Nephron (organoid): ENCODE data around the gene C5orf46.
"Not testable (repeated sequence)": the region's sequence is repeated elsewhere in the genome, so short reads cannot be mapped to it uniquely, and the experiment has no call there.

ENCODE experiments used
- H3K27ac Mint-ChIP-seq, 3 experiments: 2 replicates each; pipeline ENCODE4 v1.8.0; 2020; ENCODE audit warnings: mixed read lengths in 3 of 3, mild to moderate bottlenecking in 2 of 3, moderate library complexity in 1 of 3
- H3K27me3 Mint-ChIP-seq: 2 replicates; pipeline ENCODE4 v1.8.0; 2021; ENCODE audit warnings: low read depth, mild to moderate bottlenecking, moderate library complexity, mixed read lengths
- H3K36me3 Mint-ChIP-seq: 2 replicates; pipeline ENCODE4 v1.8.0; 2020; ENCODE audit warnings: low read depth, mixed read lengths
- H3K4me1 Mint-ChIP-seq: 2 replicates; pipeline ENCODE4 v1.8.0; 2020; ENCODE audit warnings: mixed read lengths
- H3K4me3 Mint-ChIP-seq, 3 experiments: 2 replicates each; pipeline ENCODE4 v1.8.0; 2020; ENCODE audit warnings: mild to moderate bottlenecking in 3 of 3, mixed read lengths in 3 of 3, moderate library complexity in 2 of 3
- H3K9me3 Mint-ChIP-seq: 2 replicates; pipeline ENCODE4 v1.8.0; 2020; ENCODE audit warnings: mixed read lengths
- TF ChIP-seq, protein P1 (sequence below), 3 experiments: fragments of 200-600 bp; sonication (generic); IDR thresholded peaks; one replicate each; pipeline ENCODE4 v1.5.0; 2021; ENCODE audit warnings: antibody characterized with exemption in 3 of 3; ENCODE audit not compliant: unreplicated experiment in 3 of 3

Gene C5orf46

DNA sequence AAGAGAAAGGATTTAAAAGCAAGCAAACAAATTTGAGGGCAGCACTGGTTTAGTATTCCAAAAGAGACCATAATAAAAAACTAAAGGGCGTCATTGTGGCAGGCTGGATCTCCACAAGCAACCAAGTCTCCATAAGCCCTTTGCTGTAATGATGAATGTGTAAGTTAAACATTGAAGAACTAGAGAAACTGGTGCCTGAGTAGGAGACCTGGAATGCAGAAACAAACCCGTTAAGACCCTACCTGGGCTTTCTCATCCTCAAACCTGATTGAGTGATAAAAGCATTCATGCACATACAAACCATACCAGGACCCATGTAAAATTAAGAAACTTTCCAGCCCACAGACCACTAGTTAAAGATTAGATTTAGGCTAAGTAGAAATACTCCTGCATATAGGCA lies 29.7 kb downstream of the C5orf46 start:
- Mint-ChIP-seq H3K4me3 (no peak overlapping the region), H3K9me3 (no peaks in the 10 kb centered on the region), H3K4me1 (no peaks in the 10 kb centered on the region), H3K27ac (peak overlapping the region; percentile 32 to 85 (median 55)), H3K27me3 (peaks cover 32% of the 10 kb centered on the region), H3K36me3 (no peaks in the 10 kb centered on the region)
- TF ChIP-seq, protein P1, sequence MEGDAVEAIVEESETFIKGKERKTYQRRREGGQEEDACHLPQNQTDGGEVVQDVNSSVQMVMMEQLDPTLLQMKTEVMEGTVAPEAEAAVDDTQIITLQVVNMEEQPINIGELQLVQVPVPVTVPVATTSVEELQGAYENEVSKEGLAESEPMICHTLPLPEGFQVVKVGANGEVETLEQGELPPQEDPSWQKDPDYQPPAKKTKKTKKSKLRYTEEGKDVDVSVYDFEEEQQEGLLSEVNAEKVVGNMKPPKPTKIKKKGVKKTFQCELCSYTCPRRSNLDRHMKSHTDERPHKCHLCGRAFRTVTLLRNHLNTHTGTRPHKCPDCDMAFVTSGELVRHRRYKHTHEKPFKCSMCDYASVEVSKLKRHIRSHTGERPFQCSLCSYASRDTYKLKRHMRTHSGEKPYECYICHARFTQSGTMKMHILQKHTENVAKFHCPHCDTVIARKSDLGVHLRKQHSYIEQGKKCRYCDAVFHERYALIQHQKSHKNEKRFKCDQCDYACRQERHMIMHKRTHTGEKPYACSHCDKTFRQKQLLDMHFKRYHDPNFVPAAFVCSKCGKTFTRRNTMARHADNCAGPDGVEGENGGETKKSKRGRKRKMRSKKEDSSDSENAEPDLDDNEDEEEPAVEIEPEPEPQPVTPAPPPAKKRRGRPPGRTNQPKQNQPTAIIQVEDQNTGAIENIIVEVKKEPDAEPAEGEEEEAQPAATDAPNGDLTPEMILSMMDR (IDR thresholded peaks at IDR 0.05; ENCODE audit: unreplicated experiment in 3 of 3): no peak

DNA sequence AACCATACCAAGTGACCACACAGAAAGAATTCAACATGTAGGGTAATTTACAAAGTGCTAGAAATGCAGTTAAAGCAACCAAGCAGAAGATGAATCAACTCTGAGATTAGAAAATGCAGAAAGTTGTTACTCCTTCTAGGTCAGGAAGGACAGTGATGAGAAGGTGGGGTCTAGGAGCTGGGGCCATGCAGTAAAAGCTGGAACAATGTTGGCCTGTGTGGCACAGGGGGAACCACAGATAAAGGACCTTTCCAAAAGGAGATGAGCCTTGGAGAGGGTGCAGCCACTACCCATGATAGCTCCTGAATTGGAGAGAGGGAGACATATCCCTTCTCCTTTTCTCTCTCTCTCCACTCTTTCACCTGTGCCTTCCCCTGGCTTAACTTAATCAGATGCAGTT lies 30.2 kb downstream of the C5orf46 start:
- Mint-ChIP-seq H3K27me3 (peaks cover 37% of the 10 kb centered on the region), H3K9me3 (no peaks in the 10 kb centered on the region), H3K4me1 (no peaks in the 10 kb centered on the region), H3K4me3 (no peak overlapping the region), H3K36me3 (no peaks in the 10 kb centered on the region), H3K27ac (peak overlapping the region; percentile 32 to 85 (median 55))
- TF ChIP-seq, protein P1 (IDR thresholded peaks at IDR 0.05; ENCODE audit: unreplicated experiment in 3 of 3): no peak

DNA sequence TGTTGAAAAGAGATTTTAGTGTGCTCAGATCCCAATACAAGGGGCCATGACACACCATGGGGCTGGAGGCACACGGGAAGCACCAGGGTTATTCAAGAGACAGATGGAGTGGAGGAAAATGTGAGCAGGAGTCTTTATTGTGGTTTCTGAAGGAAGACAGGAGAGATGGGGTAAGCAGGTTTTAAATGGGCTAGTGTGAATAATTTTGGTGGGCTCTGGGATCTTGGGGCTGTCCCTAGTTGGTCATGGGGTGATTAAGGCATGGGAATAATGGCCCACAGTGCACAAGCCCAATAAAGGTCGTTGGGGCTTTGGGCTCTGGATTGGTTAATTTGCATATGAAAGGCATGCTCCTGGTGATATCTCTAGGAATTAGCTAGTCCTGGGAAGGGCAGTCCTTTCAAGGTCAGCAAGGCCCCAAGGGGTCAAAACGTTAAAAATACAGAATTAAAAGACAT lies 31.4 kb downstream of the C5orf46 start:
- Mint-ChIP-seq H3K9me3 (no peaks in the 10 kb centered on the region), H3K36me3 (no peaks in the 10 kb centered on the region), H3K27ac (peak overlapping the region in 1 of 3 experiments; percentile 19), H3K4me3 (no peak overlapping the region), H3K27me3 (peaks cover 48% of the 10 kb centered on the region), H3K4me1 (no peaks in the 10 kb centered on the region)
- TF ChIP-seq, protein P1 (IDR thresholded peaks at IDR 0.05; ENCODE audit: unreplicated experiment in 3 of 3): no peak

DNA sequence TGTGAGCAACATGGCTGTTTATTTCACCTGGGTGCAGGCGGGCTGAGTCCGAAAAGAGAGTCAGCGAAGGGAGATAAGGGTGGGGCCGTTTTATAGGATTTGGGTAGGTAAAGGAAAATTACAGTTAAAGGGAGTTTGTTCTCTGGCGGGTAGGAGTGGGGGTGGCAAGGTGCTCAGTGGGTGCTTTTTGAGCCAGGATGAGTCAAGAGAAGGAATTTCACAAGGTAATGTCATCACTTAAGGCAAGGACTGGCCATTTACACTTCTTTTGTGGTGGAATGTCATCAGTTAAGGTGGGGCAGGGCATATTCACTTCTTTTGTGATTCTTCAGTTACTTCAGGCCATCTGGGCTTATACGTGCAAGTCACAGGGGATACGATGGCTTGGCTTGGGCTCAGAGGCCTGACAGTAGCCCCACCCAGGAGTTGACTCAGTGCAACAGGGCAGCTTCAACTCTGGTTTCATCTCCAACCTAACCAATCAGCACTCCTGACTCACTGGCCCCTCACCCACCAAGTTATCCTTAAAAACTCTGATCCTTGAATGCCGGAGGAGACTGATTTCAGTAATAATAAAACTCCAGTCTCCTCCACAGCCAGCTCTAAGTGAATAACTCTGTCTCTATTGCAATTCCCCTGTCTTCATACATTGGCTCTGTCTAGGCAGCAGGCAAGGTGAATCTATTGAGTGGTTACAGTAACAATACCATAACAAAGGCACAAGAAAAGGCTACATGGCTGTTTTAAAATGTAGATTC lies 32.0 kb downstream of the C5orf46 start:
- H3K36me3 Mint-ChIP-seq, H3K4me1 Mint-ChIP-seq, H3K4me3 Mint-ChIP-seq, H3K9me3 Mint-ChIP-seq: not testable (repeated sequence)
- Mint-ChIP-seq H3K27ac (peak overlapping the region in 1 of 3 experiments; percentile 19), H3K27me3 (peaks cover 54% of the 10 kb centered on the region)

DNA sequence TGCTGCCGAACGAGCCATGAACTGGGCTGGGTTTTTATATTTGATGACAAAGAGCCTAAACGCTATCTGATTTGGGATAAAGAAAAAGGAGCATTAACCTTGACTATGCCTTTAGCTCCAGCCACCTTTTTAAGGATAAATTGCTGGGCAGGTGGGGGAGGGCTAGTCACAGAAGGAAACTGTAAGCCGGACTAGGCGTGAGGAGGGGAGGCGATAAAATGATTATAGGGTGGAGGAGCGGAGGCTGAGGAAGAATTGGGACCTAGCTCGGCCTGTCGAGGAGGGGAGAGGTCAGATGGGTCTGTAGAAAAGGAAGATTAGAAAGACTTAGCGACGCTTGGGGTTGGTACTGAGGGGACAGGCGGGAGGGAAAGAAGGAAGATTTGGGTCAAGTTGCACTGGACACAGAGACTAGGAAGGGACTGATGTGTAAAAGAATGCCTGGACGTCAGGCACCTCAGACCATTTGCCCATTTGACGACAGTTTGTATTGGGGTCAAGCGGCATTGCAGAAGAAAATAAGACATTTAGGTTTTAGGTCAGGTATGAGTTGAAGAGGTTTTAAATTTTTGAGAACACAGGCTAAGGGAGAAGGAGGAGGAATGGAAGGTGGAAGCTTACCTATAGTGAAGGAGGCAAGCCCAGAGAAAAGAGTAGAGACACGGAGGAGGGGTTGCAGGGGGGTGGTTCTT lies 33.4 kb downstream of the C5orf46 start:
- peaks cover 61% of the 10 kb centered on the region for H3K27me3 Mint-ChIP-seq
- H3K36me3 Mint-ChIP-seq, H3K27ac Mint-ChIP-seq, H3K4me1 Mint-ChIP-seq, H3K4me3 Mint-ChIP-seq, H3K9me3 Mint-ChIP-seq: not testable (repeated sequence)

DNA sequence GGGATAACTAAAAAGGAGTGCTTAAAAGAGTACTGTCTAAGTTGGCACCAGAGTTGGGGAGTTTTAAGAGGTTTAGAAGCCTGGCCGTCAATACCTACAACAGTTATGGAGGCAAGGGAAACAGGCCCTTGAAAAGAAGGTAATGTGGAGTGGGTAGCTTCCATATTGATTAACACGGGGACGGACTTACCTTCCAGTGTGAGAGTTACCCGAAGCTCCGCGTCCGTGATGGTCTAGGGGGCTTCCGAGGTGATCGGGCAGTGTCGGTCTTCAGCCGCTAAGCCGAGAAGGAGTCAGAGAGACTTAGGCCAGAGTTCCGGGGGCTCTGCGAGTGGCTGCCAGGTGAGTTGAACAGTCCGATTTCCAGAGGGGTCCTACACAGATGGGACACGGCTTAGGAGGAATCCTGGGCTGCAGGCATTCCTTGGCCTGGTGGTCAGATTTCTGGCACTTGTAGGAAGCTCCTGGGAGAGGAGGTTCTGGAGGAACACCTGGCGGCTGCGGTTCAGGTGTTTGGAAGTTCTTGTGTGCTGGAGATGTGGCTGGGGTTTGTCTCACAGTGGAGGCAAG lies 34.3 kb downstream of the C5orf46 start:
- H3K9me3 Mint-ChIP-seq, H3K27ac Mint-ChIP-seq, H3K4me1 Mint-ChIP-seq, H3K4me3 Mint-ChIP-seq, H3K36me3 Mint-ChIP-seq: not testable (repeated sequence)
- peaks cover 61% of the 10 kb centered on the region for H3K27me3 Mint-ChIP-seq

DNA sequence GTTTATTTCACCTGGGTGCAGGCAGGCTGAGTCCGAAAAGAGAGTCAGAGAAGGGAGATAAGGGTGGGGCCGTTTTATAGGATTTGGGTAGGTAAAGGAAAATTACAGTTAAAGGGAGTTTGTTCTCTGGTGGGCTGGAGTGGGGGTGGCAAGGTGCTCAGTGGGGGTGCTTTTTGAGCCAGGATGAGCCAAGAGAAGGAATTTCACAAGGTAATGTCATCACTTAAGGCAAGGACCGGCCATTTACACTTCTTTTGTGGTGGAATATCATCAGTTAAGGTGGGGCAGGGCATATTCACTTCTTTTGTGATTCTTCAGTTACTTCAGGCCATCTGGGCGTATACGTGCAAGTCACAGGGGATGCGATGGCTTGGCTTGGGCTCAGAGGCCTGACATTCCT lies 36.4 kb downstream of the C5orf46 start:
- H3K27me3 Mint-ChIP-seq: peaks cover 56% of the 10 kb centered on the region
- not testable (repeated sequence) for H3K4me3 Mint-ChIP-seq

More for the DNA sequence above, 36.4 kb downstream of the C5orf46 start:
- H3K36me3 Mint-ChIP-seq, H3K4me1 Mint-ChIP-seq, H3K27ac Mint-ChIP-seq, H3K9me3 Mint-ChIP-seq: not testable (repeated sequence)
